SK-N-SH (cell line): ENCODE data around the gene TP53BP1.

Experiments used
- ELF1 ChIP-seq: IDR thresholded peaks from 2 replicates; pipeline ENCODE4 v1.4.0; 2012
- EZH2phosphoT487 ChIP-seq: fragments of 200-600 bp; sonication (generic); IDR thresholded peaks from 2 replicates; pipeline ENCODE4 v1.6.1; 2017; ENCODE audit warnings: low read depth, mixed run types, mild to moderate bottlenecking, antibody characterized with exemption, moderate library complexity, borderline replicate concordance
- JUND ChIP-seq: IDR thresholded peaks from 2 replicates; pipeline ENCODE4 v1.4.0; 2012
- MEF2A ChIP-seq: IDR thresholded peaks from 2 replicates; pipeline ENCODE4 v1.4.0; 2012; ENCODE audit warnings: low read depth, borderline replicate concordance
- POLR2AphosphoS5 ChIP-seq: IDR thresholded peaks from 2 replicates; pipeline ENCODE4 v1.6.1; 2012; ENCODE audit warnings: low read depth, low read length
- RCOR1 ChIP-seq: fragments of 150-350 bp; IDR thresholded peaks from 2 replicates; pipeline ENCODE4 v1.6.1; 2017; ENCODE audit warnings: antibody characterized with exemption, low read length
- TAF1 ChIP-seq: IDR thresholded peaks from 2 replicates; pipeline ENCODE4 v1.6.1; 2012; ENCODE audit warnings: low read depth, mild to moderate bottlenecking, low read length, moderate library complexity, borderline replicate concordance
- YY1 ChIP-seq: IDR thresholded peaks from 2 replicates; pipeline ENCODE4 v1.4.0; 2012; ENCODE audit warnings: low read depth, mild to moderate bottlenecking
- TF ChIP-seq, protein P1 (sequence below): fragments of 200-600 bp; sonication (generic); IDR thresholded peaks from 2 replicates; pipeline ENCODE4 v1.6.1; 2017; ENCODE audit warnings: antibody characterized with exemption, mild to moderate bottlenecking, moderate library complexity
- TF ChIP-seq, protein P2 (sequence below): IDR thresholded peaks from 2 replicates; pipeline ENCODE4 v1.4.0; 2012; ENCODE audit warnings: low read depth

DNA sequence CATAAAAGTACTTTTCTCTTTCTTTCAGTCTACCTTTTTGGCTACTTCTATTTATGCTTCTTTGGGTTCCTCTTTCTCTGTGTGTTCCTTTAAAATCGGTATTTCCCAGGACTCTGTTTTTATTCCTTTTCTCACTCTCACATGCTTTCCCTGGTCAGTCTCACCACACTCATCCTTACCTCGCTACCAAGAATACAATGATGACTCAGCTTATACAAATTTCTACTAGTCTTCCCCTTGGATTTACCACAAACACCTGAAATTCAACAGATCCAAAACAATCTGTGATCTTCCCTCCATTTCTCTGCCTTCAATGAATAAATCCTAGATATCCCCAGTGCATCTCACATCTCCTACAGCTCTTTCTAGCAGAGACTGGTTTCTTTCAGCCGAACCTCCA, 69.2 kb downstream of the TP53BP1 start:
- TF ChIP-seq, protein P1, sequence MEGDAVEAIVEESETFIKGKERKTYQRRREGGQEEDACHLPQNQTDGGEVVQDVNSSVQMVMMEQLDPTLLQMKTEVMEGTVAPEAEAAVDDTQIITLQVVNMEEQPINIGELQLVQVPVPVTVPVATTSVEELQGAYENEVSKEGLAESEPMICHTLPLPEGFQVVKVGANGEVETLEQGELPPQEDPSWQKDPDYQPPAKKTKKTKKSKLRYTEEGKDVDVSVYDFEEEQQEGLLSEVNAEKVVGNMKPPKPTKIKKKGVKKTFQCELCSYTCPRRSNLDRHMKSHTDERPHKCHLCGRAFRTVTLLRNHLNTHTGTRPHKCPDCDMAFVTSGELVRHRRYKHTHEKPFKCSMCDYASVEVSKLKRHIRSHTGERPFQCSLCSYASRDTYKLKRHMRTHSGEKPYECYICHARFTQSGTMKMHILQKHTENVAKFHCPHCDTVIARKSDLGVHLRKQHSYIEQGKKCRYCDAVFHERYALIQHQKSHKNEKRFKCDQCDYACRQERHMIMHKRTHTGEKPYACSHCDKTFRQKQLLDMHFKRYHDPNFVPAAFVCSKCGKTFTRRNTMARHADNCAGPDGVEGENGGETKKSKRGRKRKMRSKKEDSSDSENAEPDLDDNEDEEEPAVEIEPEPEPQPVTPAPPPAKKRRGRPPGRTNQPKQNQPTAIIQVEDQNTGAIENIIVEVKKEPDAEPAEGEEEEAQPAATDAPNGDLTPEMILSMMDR: no peak
- TF ChIP-seq, protein P2, sequence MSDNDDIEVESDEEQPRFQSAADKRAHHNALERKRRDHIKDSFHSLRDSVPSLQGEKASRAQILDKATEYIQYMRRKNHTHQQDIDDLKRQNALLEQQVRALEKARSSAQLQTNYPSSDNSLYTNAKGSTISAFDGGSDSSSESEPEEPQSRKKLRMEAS: no peak
- TF ChIP-seq JUND: no peak
- TF ChIP-seq MEF2A: no peak
- TF ChIP-seq EZH2phosphoT487: no peak
- TF ChIP-seq TAF1: no peak
- TF ChIP-seq RCOR1: no peak
- no peak for TF ChIP-seq YY1
- no peak for TF ChIP-seq POLR2AphosphoS5
- no peak for TF ChIP-seq ELF1
